Measurements from ENCODE around the gene BCL7A.

- TF ChIP-seq CTCF (IDR thresholded peaks at IDR 0.05; ENCODE audit: insufficient read depth, low read length, poor library complexity, severe bottlenecking), result no peak
- TF ChIP-seq EZH2phosphoT487 (conservative IDR thresholded peaks at IDR 0.05; ENCODE audit: low read length), result no peak
Measured at GRCh38 chr12:121986489-121987245, 35.0 kb upstream of the BCL7A start.

Measured in SU-DHL-6 (cell line).